Measurements from ENCODE around the gene HMGCLL1.

The HMGCLL1 gene

GRCh38 chr6:55578537-55579363 lies at the start of gene HMGCLL1:
Gene HMGCLL1 (minus strand): TSS chr6:55579192. CDS start chr6:55579055, 137 bp downstream.
- no peak for DNase-seq

- no peak for DNase-seq
These were observed 43.0 kb upstream of the HMGCLL1 start for GRCh38 chr6:55621993-55622392.

GRCh38 chr6:55621244-55621643 lies 42.3 kb upstream of the HMGCLL1 start:
- no peak for DNase-seq

GRCh38 chr6:55617272-55617671 lies 38.3 kb upstream of the HMGCLL1 start:
- DNase-seq, result no peak

GRCh38 chr6:55604021-55604420 lies 25.0 kb upstream of the HMGCLL1 start:
- no peak for DNase-seq

- no peak for DNase-seq
These were observed 22.1 kb upstream of the HMGCLL1 start for GRCh38 chr6:55601120-55601519.

GRCh38 chr6:55594442-55594841 lies 15.4 kb upstream of the HMGCLL1 start:
- no peak for DNase-seq

- DNase-seq, result no peak
These were observed 5.8 kb upstream of the HMGCLL1 start for GRCh38 chr6:55584654-55585354.

GRCh38 chr6:55576811-55577210 lies 2.2 kb downstream of the HMGCLL1 start:
- no peak for DNase-seq

GRCh38 chr6:55574556-55574955 lies 4.4 kb downstream of the HMGCLL1 start:
- no peak for DNase-seq

GRCh38 chr6:55569638-55570037 lies 9.4 kb downstream of the HMGCLL1 start:
- DNase-seq, result no peak

GRCh38 chr6:55568808-55569439 lies 10.1 kb downstream of the HMGCLL1 start:
- DNase-seq, result no peak

- no peak for DNase-seq
These were observed 11.4 kb downstream of the HMGCLL1 start for GRCh38 chr6:55567558-55567957.

- DNase-seq, result no peak
These were observed 12.8 kb downstream of the HMGCLL1 start for GRCh38 chr6:55566036-55566710.

GRCh38 chr6:55562318-55562717 lies 16.7 kb downstream of the HMGCLL1 start:
- DNase-seq, result no peak

GRCh38 chr6:55560290-55560885 lies 18.6 kb downstream of the HMGCLL1 start:
- DNase-seq, result no peak

- no peak for DNase-seq
These were observed 21.8 kb downstream of the HMGCLL1 start for GRCh38 chr6:55557146-55557545.

GRCh38 chr6:55545791-55546190 lies 33.2 kb downstream of the HMGCLL1 start:
- no peak for DNase-seq

GRCh38 chr6:55543633-55544309 lies 35.2 kb downstream of the HMGCLL1 start:
- no peak for DNase-seq

GRCh38 chr6:55541024-55541423 lies 38.0 kb downstream of the HMGCLL1 start:
- DNase-seq, result no peak

- no peak for DNase-seq
These were observed 42.5 kb downstream of the HMGCLL1 start for GRCh38 chr6:55536391-55536956.

GRCh38 chr6:55531496-55531895 lies 47.5 kb downstream of the HMGCLL1 start:
- DNase-seq, result no peak
